Left colon (tissue), 2 donors: ENCODE data around the gene RAB3IP. TPM values are rescaled to one million over a fixed set of nuclear protein-coding genes. Genes with fewer than 3 reads are reported as not detected.
A peak's percentile ranks its signal among the peaks of the same experiment; 100 is the strongest.
"Not testable (repeated sequence)": the region's sequence is repeated elsewhere in the genome, so short reads cannot be mapped to it uniquely, and the experiment has no call there.

Experiments used
- ATAC-seq: fragments of 200-7000 bp; cut with Tn5 transposase; one replicate; pipeline ENCODE4 v1.9.1; 2020; ENCODE audit warnings: mild to moderate bottlenecking, moderate library complexity
- DNase-seq, 2 donors: peaks; one replicate each; pipeline ENCODE4 v3.0.0-alpha.2; 2020
- intact Hi-C, 2 donors: fragments of 100-400 bp; cut with DNase I in 1 of 2; cut with micrococcal nuclease in 1 of 2; formaldehyde crosslinking; loops; one replicate each; pipeline versions ENCODE4 v1.11.2 to v1.14.0; 2022; cut with DNase I, micrococcal nuclease
- total RNA-seq, 2 donors: library from RNA; stranded (reverse); fragmentation: NEBNext Ultra II Directional; extraction: Animal tissue kit (Norgen Biotek cat#: 25700); gene quantifications; one replicate each; pipeline ENCODE4 v1.2.1, GENCODE V29; 2021
- donor health status: DM: no; HTN: no; CAD: no.
- donor health status: DM: yes; HTN: yes; CAD: no.

The RAB3IP gene
- total RNA-seq, 2 donors from 2014 or later: 37.3 to 45.1 TPM

DNA sequence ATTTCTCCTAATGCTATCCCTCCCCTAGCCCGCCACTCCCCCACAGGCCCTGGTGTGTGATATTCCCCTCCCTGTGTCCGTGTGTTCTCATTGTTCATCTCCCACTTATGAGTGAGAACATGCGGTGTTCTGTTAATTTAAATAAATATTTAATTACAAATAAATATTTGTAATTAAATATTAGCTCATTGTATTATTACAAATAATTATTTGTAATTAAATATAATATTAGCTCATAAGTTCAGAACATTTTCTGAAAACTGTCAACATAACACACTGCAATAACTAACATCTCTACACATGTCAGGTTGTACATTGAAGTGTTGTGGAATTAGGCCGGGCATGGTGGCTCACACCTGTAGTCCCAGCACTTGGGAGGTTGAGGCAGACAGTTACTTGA, 5.4 kb downstream of the RAB3IP start:
- DNase-seq: no peak
- intact Hi-C loops: no loop called here
- ATAC-seq: no peak

DNA sequence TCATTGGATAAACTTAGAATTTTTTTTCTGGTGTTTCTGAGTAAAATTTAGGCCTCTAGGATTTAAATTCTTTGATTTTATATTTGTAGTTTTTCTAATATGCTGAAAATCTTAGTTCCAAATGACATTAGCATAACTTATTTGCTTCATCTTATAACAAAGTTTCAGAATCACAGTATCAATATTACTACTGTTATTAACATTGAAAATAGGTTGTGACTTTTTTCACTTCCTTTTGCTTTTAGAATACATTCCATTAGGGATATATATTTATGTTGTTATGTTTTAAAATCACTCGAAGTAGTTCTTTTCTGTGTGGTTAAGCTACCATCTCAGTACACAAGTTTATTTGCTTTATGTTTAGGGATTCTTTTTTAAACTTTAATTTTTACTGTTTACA, 12.8 kb downstream of the RAB3IP start:
- DNase-seq: no peak
- no peak for ATAC-seq
- intact Hi-C loops: no loop called here

DNA sequence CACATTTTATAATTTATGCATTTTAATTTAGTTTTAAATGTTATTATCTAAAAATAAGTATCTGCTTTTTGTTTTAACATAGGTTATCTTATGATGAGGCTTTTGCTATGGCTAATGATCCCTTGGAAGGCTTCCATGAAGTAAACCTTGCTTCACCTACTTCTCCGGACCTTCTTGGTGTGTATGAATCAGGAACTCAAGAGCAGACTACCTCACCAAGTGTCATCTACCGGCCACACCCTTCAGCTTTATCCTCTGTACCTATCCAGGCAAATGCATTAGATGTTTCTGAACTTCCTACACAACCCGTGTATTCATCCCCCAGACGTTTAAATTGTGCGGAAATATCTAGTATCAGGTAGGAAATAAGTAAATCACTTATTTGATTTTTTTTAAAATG, 16.6 kb downstream of the RAB3IP start:
- DNase-seq (no peak), ATAC-seq (no peak)
- intact Hi-C loops: no loop called here

DNA sequence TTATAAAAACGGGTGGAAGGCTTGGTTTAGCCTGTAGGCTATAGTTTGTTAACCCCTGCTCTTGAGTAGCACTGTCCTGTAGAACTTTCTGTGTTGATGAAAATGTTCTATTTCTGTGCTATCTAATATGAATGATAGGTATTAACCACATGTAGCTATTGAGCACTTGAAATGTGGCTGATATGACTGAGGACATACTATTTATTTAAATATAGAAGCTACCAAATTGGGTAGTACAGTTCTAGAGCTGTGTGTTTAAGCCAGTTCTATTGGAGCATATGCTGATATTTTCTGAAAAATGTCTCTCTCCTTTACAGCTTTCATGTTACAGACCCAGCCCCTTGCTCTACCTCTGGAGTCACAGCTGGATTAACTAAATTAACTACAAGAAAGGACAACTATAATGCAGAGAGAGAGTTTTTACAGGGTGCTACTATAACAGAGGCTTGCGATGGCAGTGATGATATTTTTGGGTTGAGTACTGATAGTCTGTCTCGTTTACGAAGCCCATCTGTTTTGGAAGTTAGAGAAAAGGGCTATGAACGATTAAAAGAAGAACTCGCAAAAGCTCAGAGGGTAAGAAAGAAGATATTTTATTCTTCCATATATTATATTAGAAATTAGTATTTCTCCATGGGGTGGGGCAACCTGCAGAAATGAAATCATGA, 17.6 kb downstream of the RAB3IP start:
- ATAC-seq: no peak
- intact Hi-C loops: no loop called here
- no peak for DNase-seq

DNA sequence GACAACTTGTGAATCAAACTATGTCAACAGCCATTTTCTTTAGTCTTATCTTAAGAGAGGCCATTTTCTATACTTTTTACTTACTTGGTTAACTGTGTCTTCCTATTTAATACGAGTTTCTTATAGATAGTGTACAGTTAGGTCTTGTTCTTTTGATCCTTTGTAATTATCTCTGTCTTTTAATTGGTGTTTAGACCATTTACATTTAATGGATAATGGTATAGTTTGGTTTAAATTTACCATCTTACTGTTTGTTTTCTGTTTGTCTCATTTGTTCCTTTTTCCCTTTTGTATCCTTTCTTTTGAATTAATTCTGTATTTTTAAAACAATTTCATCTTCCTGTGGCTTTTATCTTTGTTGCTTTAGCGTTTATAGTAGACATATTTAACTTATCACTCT, 19.4 kb downstream of the RAB3IP start:
- DNase-seq: no peak
- intact Hi-C loops: no loop called here
- no peak for ATAC-seq

DNA sequence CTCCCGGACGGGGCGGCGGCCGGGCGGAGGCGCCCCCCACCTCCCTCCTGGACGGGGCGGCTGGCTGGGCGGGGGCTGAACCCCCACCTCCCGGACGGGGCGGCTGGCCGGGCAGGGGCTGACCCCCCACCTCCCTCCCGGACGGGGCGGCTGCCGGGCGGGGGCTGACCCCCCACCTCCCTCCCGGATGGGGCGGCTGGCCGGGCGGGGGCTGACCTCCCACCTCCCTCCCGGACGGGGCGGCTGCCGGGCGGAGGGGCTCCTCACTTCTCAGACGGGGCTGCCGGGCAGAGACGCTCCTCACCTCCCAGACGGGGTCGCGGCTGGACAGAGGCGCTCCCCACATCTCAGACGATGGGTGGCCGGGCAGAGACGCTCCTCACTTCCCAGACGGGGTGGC, 20.9 kb downstream of the RAB3IP start:
- intact Hi-C loops, DNase-seq, ATAC-seq: not testable (repeated sequence)

DNA sequence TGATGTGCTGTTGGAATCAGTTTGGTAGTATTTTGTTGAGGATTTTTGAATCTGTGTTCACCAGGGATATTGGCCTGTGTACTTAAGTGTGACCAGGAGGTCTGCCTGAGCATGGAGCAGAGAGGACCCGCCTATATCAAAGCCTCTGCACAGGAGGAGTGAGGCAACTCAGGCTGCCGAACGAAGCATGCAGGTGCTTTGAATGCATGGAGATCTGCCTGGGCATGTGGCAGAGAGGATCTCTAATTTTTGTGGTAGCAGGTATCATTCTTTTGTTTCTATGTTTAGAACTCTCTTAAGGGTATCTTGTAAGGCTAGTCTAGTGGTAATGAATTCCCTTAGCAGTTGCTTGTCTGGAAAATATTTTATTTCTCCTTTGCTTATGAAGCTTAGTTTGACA, 26.9 kb downstream of the RAB3IP start:
- no peak for DNase-seq
- ATAC-seq: no peak
- intact Hi-C loops: no loop called here

DNA sequence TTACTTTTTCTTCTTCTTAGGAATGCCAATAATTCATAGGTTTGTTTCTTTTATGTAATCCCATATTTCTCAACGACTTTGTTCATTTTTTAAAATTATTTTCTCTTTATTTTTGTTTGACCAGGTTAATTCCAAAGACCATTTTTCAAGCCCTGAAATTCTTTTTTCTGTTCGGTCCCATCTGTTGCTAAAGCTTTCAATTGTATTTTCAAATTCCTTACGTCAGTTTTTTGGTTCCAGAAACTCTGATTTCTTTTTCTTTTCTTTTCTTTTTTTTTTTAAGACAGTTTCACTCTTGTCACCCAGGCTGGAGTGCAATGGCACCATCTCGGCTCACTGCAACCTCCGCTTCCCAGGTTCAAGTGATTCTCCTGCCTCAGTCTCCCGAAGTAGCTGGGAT, 27.6 kb downstream of the RAB3IP start:
- intact Hi-C loops: no loop called here
- ATAC-seq (no peak), DNase-seq (no peak)

DNA sequence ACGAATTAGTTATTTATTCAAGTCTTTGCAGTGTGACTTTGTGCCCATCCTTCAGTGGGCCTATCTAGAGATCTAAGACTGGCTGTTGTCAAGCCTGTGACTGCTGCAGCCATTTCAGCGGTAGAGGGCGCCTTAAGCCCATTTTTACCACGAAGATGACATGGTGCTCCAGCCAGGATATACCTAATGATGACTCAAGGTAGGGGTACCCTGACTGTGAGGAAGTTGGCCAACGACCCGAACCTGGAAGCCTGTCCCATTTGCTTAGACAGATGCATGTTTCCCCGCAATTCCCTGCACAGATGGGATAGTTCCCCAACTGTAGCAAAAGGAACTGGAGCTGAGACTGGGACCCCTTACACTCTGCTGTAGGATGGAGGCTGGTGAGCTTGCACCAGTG, 41.3 kb downstream of the RAB3IP start:
- ATAC-seq: no peak
- DNase-seq: no peak
- intact Hi-C loops: no loop called here

DNA sequence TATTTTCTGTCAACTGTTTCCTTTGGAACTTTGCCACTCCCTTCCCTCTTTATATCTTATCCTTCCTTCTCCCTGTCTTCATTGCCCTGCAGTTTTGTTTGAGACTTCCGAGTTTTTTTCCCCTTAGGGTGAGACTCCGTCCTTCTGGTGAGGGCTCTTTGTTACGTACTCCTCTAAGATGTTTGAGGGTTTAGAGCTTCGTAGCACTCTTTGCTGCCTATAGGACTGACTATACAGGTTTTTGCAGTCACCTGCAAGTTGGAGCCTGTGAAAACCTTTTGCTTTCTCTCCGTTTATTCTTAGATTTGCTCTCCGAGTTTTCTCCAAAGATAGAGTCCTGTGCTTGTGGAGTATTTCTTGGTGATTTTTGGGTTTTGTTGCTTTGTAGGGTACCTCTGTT, 44.7 kb downstream of the RAB3IP start:
- DNase-seq (no peak), ATAC-seq (no peak)
- intact Hi-C loops: no loop called here

DNA sequence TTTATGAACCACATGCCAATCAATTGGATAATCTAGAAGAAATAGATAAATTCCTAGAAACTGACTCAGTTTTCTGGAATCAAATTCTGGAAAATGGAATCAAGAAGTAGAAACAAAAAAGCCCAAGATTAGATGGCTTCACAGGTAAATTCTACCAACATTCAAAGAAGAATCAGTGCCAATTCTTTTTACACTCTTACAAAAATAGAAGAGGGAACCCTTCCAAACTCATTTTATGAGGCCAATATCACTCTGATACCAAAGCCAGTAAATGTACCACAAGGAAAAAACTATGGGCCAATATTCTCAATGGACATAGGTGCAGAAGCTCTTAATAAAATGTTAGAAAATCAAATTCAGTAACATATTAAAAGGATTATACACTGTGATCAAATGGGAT, 50.7 kb downstream of the RAB3IP start:
- intact Hi-C loops: no loop called here
- no peak for ATAC-seq
- DNase-seq: no peak

DNA sequence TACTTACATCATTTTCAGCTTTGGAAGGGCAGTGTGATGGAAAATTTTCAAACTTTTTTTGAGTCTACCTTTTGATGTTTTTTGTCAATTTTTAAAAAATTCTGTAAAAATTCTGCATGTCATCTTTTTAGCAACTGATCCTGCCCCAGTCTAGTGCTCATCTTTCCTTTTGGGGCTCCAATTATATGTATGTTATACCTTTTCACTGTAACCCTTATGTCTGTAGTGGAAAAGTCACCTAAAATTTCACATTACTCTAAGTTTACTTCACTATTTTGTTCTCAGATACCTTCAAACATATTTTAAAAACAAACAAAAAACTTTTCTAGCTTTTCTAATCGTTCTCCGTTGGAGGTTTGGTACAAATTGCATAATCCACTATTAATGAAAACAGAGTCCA, 53.9 kb downstream of the RAB3IP start:
- DNase-seq (no peak), ATAC-seq (no peak)
- intact Hi-C loops: no loop called here

DNA sequence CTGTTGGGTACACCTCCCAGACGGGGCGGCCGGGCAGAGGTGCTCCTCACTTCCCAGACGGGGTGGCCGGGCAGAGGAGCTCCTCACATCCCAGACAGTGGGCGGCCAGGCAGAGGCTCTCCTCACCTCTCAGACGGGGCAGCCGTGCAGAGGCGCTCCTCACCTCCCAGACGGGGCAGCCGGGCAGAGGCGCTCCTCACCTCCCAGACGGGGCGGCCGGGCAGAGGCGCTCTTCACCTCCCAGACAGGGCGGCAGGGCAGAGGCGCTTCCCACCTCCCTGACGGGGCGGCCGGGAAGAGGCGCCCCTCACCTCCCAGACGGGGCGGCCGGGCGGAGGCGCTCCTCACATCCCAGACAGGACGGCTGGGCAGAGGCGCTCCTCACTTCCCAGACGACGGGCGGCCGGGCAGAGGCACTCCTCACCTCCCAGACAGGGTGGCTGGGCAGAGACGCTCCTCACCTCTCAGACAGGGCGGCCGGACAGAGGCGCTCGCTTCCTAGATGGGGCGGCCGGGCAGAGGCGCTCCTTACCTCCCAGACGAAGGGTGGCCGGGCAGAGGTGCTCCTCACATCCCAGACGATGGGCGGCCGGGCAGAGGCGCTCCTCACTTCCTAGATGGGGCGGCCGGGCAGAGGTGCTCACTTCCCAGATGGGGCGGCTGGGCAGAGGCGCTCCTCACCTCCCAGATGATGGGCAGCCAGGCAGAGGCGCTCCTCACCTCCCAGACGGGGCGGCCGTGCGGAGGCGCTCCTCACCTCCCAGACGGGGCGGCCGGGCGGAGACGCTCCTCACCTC, 68.6 kb downstream of the RAB3IP start:
- intact Hi-C loops, DNase-seq, ATAC-seq: not testable (repeated sequence)

DNA sequence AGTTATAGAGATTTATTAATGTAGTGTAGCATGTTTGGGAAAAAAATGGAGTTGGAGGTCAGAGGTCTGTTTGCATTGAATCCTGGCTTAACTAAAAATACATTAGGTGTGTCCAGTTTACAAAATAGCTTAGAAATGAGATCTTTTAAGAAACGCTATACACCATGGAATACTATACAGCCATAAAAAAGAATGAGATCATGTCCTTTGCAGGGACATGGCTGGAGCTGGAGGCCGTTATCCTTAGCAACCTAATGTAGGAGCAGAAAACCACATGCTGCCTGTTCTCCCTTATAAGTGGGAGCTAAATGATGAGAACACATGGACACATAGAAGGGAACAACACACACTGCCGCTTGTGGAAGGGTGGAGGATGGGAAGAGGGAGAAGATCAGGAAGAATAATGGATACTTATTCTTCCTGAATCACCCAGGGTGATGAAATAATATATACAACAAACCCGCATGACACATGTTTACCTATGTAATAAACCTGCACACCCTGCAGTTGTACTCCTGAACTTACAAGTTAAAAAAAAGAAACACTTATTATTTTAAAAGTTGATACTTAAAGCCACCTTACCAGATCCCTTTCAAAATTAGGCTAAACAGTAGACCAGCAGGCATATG, 72.3 kb downstream of the RAB3IP start:
- ATAC-seq (peak; percentile 90), DNase-seq (no peak)
- intact Hi-C loops: no loop called here

DNA sequence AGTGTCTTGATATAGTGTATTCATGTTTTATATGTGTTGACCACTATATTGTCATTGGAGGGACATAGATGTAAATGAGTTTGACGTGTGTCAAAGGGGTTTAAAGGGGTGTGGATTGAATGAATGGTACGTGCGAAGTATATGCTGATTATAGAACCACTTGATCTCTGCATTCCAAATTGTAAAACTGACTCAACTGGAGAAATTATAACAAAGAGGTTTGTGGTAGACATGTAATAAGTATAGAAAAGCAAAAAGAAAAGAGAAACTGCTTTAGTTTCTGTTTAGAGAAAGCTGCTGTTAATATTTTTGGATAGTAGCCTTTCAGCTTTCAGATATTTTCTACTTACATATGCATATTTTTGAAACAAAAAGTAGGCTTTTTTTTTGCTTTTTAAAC, 77.4 kb downstream of the RAB3IP start:
- DNase-seq (no peak), ATAC-seq (no peak)
- intact Hi-C loops: no loop called here

DNA sequence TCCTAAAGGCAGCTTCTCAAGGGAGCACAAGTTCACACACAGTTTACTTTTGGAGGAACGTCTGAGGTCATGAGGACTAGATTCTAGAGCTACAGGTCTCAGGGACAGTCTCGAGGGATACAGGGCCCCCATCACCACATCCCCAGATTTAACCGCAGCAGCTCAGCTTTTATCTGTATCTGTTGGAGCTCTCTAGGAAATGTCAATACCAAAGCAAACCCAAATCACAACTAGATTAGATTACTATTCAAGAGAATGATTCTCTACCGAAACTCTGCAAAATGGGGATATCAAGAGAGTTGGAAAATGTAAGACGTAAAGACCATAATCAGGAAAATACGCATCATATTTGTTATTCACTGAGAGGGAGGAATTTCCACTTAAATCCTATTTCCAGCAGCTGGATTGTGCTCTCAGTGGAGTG, 82.4 kb downstream of the RAB3IP start:
- ATAC-seq (peak; percentile 4), DNase-seq (no peak)
- intact Hi-C loops: no loop called here

DNA sequence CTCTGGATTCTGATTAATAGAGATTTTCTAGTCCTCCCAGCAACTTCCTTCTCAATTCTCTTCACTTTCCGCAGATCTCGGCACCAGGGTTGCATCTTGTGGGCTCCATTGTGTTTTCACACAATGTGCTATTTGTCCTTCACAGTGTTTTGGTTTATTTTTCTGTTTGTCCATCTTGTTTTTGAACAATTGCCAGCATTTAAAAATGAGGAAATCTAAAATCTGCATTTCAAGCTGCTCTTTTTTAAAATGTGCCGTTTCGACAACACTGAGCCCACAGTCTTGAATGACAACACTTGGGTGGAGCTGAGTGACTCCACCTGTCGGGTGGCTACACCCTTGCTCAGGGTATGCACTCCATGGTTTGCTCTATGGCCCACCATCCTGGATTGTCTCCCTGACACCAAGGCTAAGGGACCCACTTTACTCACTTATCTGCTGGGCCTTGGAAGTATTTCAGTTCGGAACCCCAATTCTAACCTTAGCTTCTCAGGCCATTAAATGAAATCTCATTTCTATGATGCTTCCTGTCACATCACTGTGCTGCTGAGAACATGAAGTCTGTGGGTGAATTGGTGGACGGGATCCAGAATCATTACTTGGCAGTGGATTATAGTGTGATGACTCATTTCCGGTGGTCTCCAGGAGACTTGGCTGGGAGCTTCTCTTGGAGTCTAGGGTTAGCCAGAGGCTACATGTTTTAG, 82.9 kb downstream of the RAB3IP start:
- intact Hi-C loops: no loop called here
- DNase-seq: no peak
- ATAC-seq: peak; percentile 43

DNA sequence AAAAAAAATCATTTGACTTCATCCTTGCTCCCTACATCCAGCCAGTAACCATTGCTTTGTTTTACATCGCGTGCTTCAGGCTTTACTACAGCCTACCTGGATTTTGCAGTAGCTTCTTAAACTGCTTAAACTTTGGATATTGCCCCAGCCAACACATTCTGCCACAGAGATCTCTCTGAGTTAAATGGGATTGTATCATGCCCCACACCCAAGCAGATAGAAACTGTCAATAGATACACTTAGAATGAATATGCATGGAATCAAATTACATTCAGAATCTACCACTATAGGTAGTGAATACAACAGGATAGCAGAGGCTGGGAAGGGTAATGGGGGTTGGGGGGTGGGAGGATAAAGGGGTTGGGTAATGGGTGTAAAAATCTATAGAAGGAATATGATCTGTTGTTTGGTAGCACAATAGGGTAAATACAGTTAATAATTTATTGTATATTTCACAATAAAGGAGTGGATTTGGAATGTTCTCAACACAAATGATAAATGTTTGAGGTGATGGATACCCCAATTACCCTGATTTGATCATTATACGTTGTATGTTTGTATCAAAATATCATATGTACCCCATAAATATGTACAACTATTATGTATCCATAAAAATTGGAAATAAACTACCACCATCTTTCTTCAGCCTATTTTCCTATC, 83.7 kb downstream of the RAB3IP start:
- ATAC-seq (no peak), DNase-seq (no peak)
- intact Hi-C loops: no loop called here

DNA sequence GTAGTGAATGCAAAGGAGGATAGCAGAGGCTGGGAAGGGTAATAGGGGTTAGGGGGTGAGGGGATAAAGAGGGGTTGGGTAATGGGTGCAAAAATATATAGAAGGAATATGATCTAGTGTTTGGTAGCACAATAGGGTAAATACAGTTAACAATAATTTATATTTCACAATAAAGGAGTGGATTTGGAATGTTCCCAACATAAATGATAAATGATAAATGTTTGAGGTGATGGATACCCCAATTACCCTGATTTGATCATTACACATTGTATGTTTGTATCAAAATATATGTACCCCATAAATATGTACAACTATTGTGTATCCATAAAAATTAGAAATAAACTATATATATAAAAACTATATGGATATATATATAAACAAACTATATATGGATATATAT, 85.4 kb downstream of the RAB3IP start:
- ATAC-seq: no peak
- DNase-seq: no peak
- intact Hi-C loops: no loop called here
